Small intestine (tissue), 7 donors: Measurements from ENCODE around the gene G6PC1. TPM values are rescaled to one million over a fixed set of nuclear protein-coding genes. Genes with fewer than 3 reads are reported as not detected.
"Not testable (repeated sequence)": the region's sequence is repeated elsewhere in the genome, so short reads cannot be mapped to it uniquely, and the experiment has no call there.

Experiments used
- DNase-seq, 2 donors: peaks; one replicate each; pipeline versions ENCODE4 v3.0.0 to v3.0.0-alpha.2; 2013
- FAIRE-seq: peaks from 2 replicates; lab custom pipeline; 2012; peaks lifted over from hg19 to GRCh38; lab: Jason Lieb, UNC
- H3K27ac ChIP-seq, 3 donors: one replicate each; pipeline ENCODE4 v1.5.1; 2013; ENCODE audit warnings: low read length in 2 of 3, mild to moderate bottlenecking in 2 of 3, control low read depth in 1 of 3, inconsistent platforms in 1 of 3, low read depth in 1 of 3, moderate library complexity in 1 of 3
- H3K27me3 ChIP-seq, 3 donors: one replicate each; pipeline ENCODE4 v1.6.1; 2013; ENCODE audit warnings: low read length in 3 of 3, inconsistent platforms in 1 of 3; ENCODE audit not compliant: control insufficient read depth in 3 of 3, insufficient read depth in 3 of 3
- H3K36me3 ChIP-seq, 3 donors: one replicate each; pipeline ENCODE4 v1.6.1; 2013; ENCODE audit warnings: low read length in 3 of 3, inconsistent platforms in 1 of 3, low read depth in 1 of 3, mild to moderate bottlenecking in 1 of 3, moderate library complexity in 1 of 3; ENCODE audit not compliant: control insufficient read depth in 3 of 3, insufficient read depth in 2 of 3
- H3K4me1 ChIP-seq, 3 donors: one replicate each; pipeline ENCODE4 v1.6.1; 2013; ENCODE audit warnings: low read length in 2 of 3, inconsistent platforms in 1 of 3, low read depth in 1 of 3, mild to moderate bottlenecking in 1 of 3, moderate library complexity in 1 of 3; ENCODE audit not compliant: control insufficient read depth in 3 of 3, insufficient read depth in 2 of 3
- H3K4me3 ChIP-seq, 3 donors: one replicate each; pipeline ENCODE4 v1.5.1; 2013; ENCODE audit warnings: low read length in 3 of 3, control low read depth in 1 of 3, inconsistent platforms in 1 of 3, low read depth in 1 of 3, mild to moderate bottlenecking in 1 of 3, moderate library complexity in 1 of 3
- H3K9me3 ChIP-seq, 2 donors: one replicate each; pipeline ENCODE4 v1.6.1; 2013; ENCODE audit warnings: low read depth in 1 of 2, low read length in 1 of 2; ENCODE audit not compliant: control insufficient read depth in 2 of 2, insufficient read depth in 1 of 2
- WGBS, 3 donors: extraction: QIAGEN DNeasy Blood & Tissue Kit; methylation state at CpG; one replicate each; pipeline ENCODE4 v1.1.7; 2013; 5-methylcytosine and 5-hydroxymethylcytosine counted together
- polyA plus RNA-seq, 4 donors: library from polyadenylated mRNA; stranded (reverse) in 3 of 4; unstranded in 1 of 4; fragments of 200-250 nt in 3 of 4; fragments of 120-200 nt in 1 of 4; gene quantifications; one replicate each; pipeline versions ENCODE4 v1.2.1 to v1.2.3, GENCODE V29; 2013
- donor health status: healthy with polysubstance abuse.
- donor health status: control.
- donor health status: control.
- donor health status: Bipolar disorder and iron deficiency.
- donor health status: healthy.

Gene G6PC1
- polyA plus RNA-seq, 4 donors: 1.4 to 12.1 (median 4.3) TPM

- no peaks in the 10 kb centered on the region for H3K9me3 ChIP-seq
- no peaks in the 10 kb centered on the region for H3K36me3 ChIP-seq
- no peak overlapping the region for H3K27ac ChIP-seq
- FAIRE-seq: no peak
- DNase-seq: no peak
- WGBS, 3 donors: 74 to 87% (median 79%) methylated on average over 8 of the region's 8 CpGs
- peaks cover 0 to 14% (median 2%) of the 10 kb centered on the region in 3 donors for H3K4me1 ChIP-seq
- H3K4me3 ChIP-seq: no peak overlapping the region
- no peaks in the 10 kb centered on the region for H3K27me3 ChIP-seq
Measured at GRCh38 chr17:42878924-42879595, 21.5 kb upstream of the G6PC1 start.

GRCh38 chr17:42879596-42879985, 21.0 kb upstream of the G6PC1 start:
- no peak for DNase-seq
- Histone ChIP-seq H3K36me3 (no peaks in the 10 kb centered on the region), H3K4me1 (peaks cover 0 to 14% (median 2%) of the 10 kb centered on the region in 3 donors), H3K27ac (no peak overlapping the region), H3K4me3 (no peak overlapping the region), H3K9me3 (no peaks in the 10 kb centered on the region), H3K27me3 (no peaks in the 10 kb centered on the region)
- no peak for FAIRE-seq
- WGBS, 3 donors: 65 to 78% (median 75%) methylated on average over 6 of the region's 6 CpGs

- no peaks in the 10 kb centered on the region for H3K27me3 ChIP-seq
- FAIRE-seq (no peak), DNase-seq (no peak)
- H3K4me3 ChIP-seq: no peak overlapping the region
- H3K9me3 ChIP-seq: no peaks in the 10 kb centered on the region
- no peak overlapping the region for H3K27ac ChIP-seq
- H3K4me1 ChIP-seq: peaks cover 0 to 15% (median 2%) of the 10 kb centered on the region in 3 donors
- WGBS, 3 donors: 83 to 89% (median 84%) methylated on average over 5 of the region's 5 CpGs
- no peaks in the 10 kb centered on the region for H3K36me3 ChIP-seq
Measured at GRCh38 chr17:42880776-42881310, 19.8 kb upstream of the G6PC1 start.

GRCh38 chr17:42881706-42882105, 18.9 kb upstream of the G6PC1 start:
- not testable (repeated sequence) for H3K27ac ChIP-seq, DNase-seq, H3K27me3 ChIP-seq, H3K9me3 ChIP-seq, H3K4me3 ChIP-seq, FAIRE-seq, H3K36me3 ChIP-seq
- WGBS, 3 donors: 88 to 93% (median 93%) methylated on average over 6 of the region's 6 CpGs
- peaks cover 0 to 23% (median 4%) of the 10 kb centered on the region in 3 donors for H3K4me1 ChIP-seq

- Histone ChIP-seq H3K27ac (no peak overlapping the region), H3K36me3 (no peaks in the 10 kb centered on the region), H3K4me3 (no peak overlapping the region), H3K4me1 (peaks cover 0 to 27% (median 4%) of the 10 kb centered on the region in 3 donors), H3K27me3 (no peaks in the 10 kb centered on the region), H3K9me3 (no peaks in the 10 kb centered on the region)
- FAIRE-seq (no peak), DNase-seq (no peak)
- WGBS, 3 donors: 84 to 91% (median 86%) methylated on average over 8 of the region's 8 CpGs
Measured at GRCh38 chr17:42882166-42882565, 18.4 kb upstream of the G6PC1 start.

GRCh38 chr17:42883802-42884558, 16.6 kb upstream of the G6PC1 start:
- DNase-seq (no peak), FAIRE-seq (no peak)
- Histone ChIP-seq H3K4me1 (peaks cover 0 to 17% (median 2%) of the 10 kb centered on the region in 3 donors), H3K27me3 (no peaks in the 10 kb centered on the region), H3K36me3 (no peaks in the 10 kb centered on the region), H3K9me3 (no peaks in the 10 kb centered on the region), H3K27ac (no peak overlapping the region), H3K4me3 (no peak overlapping the region)
- 72 to 83% (median 80%) methylated on average over 7 of the region's 7 CpGs for WGBS, 3 donors

- not testable (repeated sequence) for H3K4me3 ChIP-seq, H3K9me3 ChIP-seq, DNase-seq, H3K27me3 ChIP-seq, H3K36me3 ChIP-seq, H3K27ac ChIP-seq, FAIRE-seq
- peaks cover 0 to 20% (median 2%) of the 10 kb centered on the region in 3 donors for H3K4me1 ChIP-seq
- 89 to 100% (median 97%) methylated on average over 3 of the region's 3 CpGs for WGBS, 3 donors
Measured at GRCh38 chr17:42885806-42886205, 14.8 kb upstream of the G6PC1 start.

GRCh38 chr17:42886283-42887176, 14.1 kb upstream of the G6PC1 start:
- Histone ChIP-seq H3K27me3 (no peaks in the 10 kb centered on the region), H3K9me3 (no peaks in the 10 kb centered on the region), H3K4me1 (peaks cover 0 to 24% (median 2%) of the 10 kb centered on the region in 3 donors), H3K27ac (peak overlapping the region in 1 of 3 donors; percentile 63), H3K36me3 (no peaks in the 10 kb centered on the region), H3K4me3 (no peak overlapping the region)
- WGBS, 3 donors: 31 to 47% (median 44%) methylated on average over 15 of the region's 15 CpGs
- DNase-seq: peak in 1 of 2 donors; percentile 70
- FAIRE-seq: no peak
